Measurements from ENCODE around the gene MAPK7.
"Not testable (repeated sequence)": the region's sequence is repeated elsewhere in the genome, so short reads cannot be mapped to it uniquely, and the experiment has no call there.

DNA sequence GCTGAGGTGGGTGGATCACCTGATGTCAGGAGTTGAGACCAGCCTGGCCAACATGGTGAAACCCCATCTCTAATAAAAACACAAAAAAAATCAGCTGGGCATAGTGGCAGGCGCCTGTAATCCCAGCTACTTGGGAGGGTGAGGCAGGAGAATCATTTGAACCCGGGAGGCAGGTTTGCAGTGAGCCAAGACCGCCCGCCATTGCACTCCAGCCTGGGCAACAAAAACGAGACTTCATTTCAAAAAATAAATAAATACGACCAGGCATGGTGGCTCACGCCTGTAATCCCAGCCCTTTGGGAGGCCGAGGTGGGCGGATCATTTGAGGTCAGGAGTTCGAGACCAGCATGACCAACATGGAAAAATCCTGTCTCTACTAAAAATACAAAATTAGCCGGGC, 24.9 kb upstream of the MAPK7 start:
- TF ChIP-seq, protein P1, sequence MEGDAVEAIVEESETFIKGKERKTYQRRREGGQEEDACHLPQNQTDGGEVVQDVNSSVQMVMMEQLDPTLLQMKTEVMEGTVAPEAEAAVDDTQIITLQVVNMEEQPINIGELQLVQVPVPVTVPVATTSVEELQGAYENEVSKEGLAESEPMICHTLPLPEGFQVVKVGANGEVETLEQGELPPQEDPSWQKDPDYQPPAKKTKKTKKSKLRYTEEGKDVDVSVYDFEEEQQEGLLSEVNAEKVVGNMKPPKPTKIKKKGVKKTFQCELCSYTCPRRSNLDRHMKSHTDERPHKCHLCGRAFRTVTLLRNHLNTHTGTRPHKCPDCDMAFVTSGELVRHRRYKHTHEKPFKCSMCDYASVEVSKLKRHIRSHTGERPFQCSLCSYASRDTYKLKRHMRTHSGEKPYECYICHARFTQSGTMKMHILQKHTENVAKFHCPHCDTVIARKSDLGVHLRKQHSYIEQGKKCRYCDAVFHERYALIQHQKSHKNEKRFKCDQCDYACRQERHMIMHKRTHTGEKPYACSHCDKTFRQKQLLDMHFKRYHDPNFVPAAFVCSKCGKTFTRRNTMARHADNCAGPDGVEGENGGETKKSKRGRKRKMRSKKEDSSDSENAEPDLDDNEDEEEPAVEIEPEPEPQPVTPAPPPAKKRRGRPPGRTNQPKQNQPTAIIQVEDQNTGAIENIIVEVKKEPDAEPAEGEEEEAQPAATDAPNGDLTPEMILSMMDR (IDR thresholded peaks at IDR 0.05; ENCODE audit: poor library complexity), result not testable (repeated sequence)
- not testable (repeated sequence) for TF ChIP-seq EZH2 (IDR thresholded peaks at IDR 0.05; ENCODE audit: borderline replicate concordance)
